DND-41 (cell line): ENCODE data around the gene TMCO4.

Source experiments
- CTCF ChIP-seq: IDR thresholded peaks from 2 replicates; pipeline ENCODE4 v1.5.1; 2012; ENCODE audit warnings: borderline replicate concordance, low read length, moderate library complexity, mild to moderate bottlenecking; ENCODE audit not compliant: poor library complexity, severe bottlenecking; ENCODE audit errors: extremely low read depth
- EZH2 ChIP-seq: IDR thresholded peaks from 3 replicates; pipeline ENCODE4 v1.6.1; 2012; ENCODE audit warnings: borderline replicate concordance, low read depth, mild to moderate bottlenecking, moderate library complexity, low read length, inconsistent platforms; ENCODE audit not compliant: severe bottlenecking

- no peak for TF ChIP-seq CTCF
- no peak for TF ChIP-seq EZH2
Measured at GRCh38 chr1:19813643-19813960, 13.9 kb upstream of the TMCO4 start.
